HepG2 (cell line): ENCODE measurements around the gene WRAP73. TPM values are rescaled to one million over a fixed set of nuclear protein-coding genes. Genes with fewer than 3 reads are reported as not detected.

ENCODE experiments used
- ATAC-seq: fragments of 200-7000 bp; cut with Tn5 transposase; 3 replicates; pipeline ENCODE4 v1.9.1; 2020; ENCODE audit warnings: mild to moderate bottlenecking, moderate library complexity
- BruUV-seq: library from RNA; stranded (reverse); fragments of 400-500 nt; replicated peaks from 2 replicates; lab custom pipeline; 2021; lab: Mats Ljungman, UMichigan
- CTCF ChIA-PET: fragments of 300-600 bp; formaldehyde crosslinking; extraction: SDS; loops from one replicate; lab custom pipeline; 2021; ENCODE audit warnings: low total read pairs, inconsistent platforms, low intra/inter-chr PET ratio; lab: Yijun Ruan, JAX
- POLR2A ChIA-PET: fragments of 350-600 bp; sonication (Branson Sonifier 250); formaldehyde crosslinking; loops from one replicate; lab custom pipeline; 2020; ENCODE audit warnings: antibody characterized with exemption, inconsistent platforms; lab: Yijun Ruan, JAX
- DNase-seq: peaks from one replicate; pipeline ENCODE4 v3.0.0-alpha.2; 2015; ENCODE audit warnings: low spot score
- FAIRE-seq: peaks from 3 replicates; lab custom pipeline; 2011; peaks lifted over from hg19 to GRCh38; lab: Jason Lieb, UNC
- H2AFZ ChIP-seq: one replicate; pipeline ENCODE4 v1.6.1; 2011; ENCODE audit warnings: low read length, inconsistent platforms
- H3K27ac ChIP-seq: fragments of 300-600 bp; 3 replicates; pipeline ENCODE4 v1.8.0; 2011; ENCODE audit warnings: mixed run types, mild to moderate bottlenecking, mixed read lengths, low read length, inconsistent platforms; ENCODE audit not compliant: insufficient read depth; ENCODE audit errors: extremely low read length
- H3K27me3 ChIP-seq, 2 experiments: fragments of 200-600 bp in 1 of 2; 2 replicates in 1 of 2; 3 replicates in 1 of 2; pipeline versions ENCODE4 v1.6.0 to v1.8.0; 2011; ENCODE audit warnings: low read length in 2 of 2, mild to moderate bottlenecking in 2 of 2, moderate library complexity in 2 of 2, inconsistent platforms in 1 of 2; ENCODE audit not compliant: insufficient read depth in 2 of 2, control insufficient read depth in 1 of 2
- H3K36me3 ChIP-seq, 2 experiments: fragments of 200-600 bp in 1 of 2; replicated peaks in 1 of 2; 2 replicates in 1 of 2; 3 replicates in 1 of 2; pipeline versions ENCODE4 v1.5.1 to v1.8.0; 2011; ENCODE audit warnings: low read length in 2 of 2, inconsistent platforms in 1 of 2; ENCODE audit not compliant: insufficient read depth in 2 of 2, control insufficient read depth in 1 of 2
- H3K4me1 ChIP-seq: 2 replicates; pipeline ENCODE4 v1.5.1; 2012; ENCODE audit warnings: low read length, inconsistent platforms; ENCODE audit not compliant: insufficient read depth
- H3K4me2 ChIP-seq: 2 replicates; pipeline ENCODE4 v1.6.0; 2011; ENCODE audit warnings: low read depth, low read length, inconsistent platforms
- H3K4me3 ChIP-seq, 3 experiments: fragments of 200-600 bp in 1 of 3; sonication (generic), shearing (Covaris generic) in 1 of 3; replicated peaks in 1 of 3; 2 replicates each; pipeline ENCODE4 v1.5.1; 2011 to 2016; ENCODE audit warnings: low read length in 3 of 3, inconsistent platforms in 2 of 3, low read depth in 2 of 3, mild to moderate bottlenecking in 2 of 3, control low read depth in 1 of 3, mixed read lengths in 1 of 3; ENCODE audit not compliant: insufficient read depth in 1 of 3
- H3K79me2 ChIP-seq: one replicate; pipeline ENCODE4 v1.6.1; 2011; ENCODE audit warnings: low read length, inconsistent platforms; ENCODE audit not compliant: insufficient read depth
- H3K9ac ChIP-seq: 2 replicates; pipeline ENCODE4 v1.6.0; 2011; ENCODE audit warnings: mild to moderate bottlenecking, low read depth, low read length, inconsistent platforms; ENCODE audit not compliant: insufficient read depth
- H3K9me3 ChIP-seq: 2 replicates; pipeline ENCODE4 v1.5.1; 2012; ENCODE audit warnings: mild to moderate bottlenecking, low read length
- H4K20me1 ChIP-seq: 2 replicates; pipeline ENCODE4 v1.6.0; 2011; ENCODE audit warnings: inconsistent platforms, mild to moderate bottlenecking, low read length, moderate library complexity; ENCODE audit not compliant: insufficient read depth
- AGO2 ChIP-seq: fragments of 200-400 bp; formaldehyde crosslinking; optimal IDR thresholded peaks from 2 replicates; pipeline ENCODE3; 2017; ENCODE audit warnings: mild to moderate bottlenecking, low read depth, low read length, moderate library complexity
- ARID2 ChIP-seq: sonication (generic); formaldehyde crosslinking; IDR thresholded peaks from 2 replicates; pipeline ENCODE4 v1.8.1; 2022; ENCODE audit warnings: mild to moderate bottlenecking, missing genetic modification reagents, borderline replicate concordance
- ARID3A ChIP-seq: IDR thresholded peaks from 2 replicates; pipeline ENCODE4 v1.6.1; 2012; ENCODE audit warnings: low read depth, low read length, improper control_type of control experiment
- KAT2B ChIP-seq: fragments of 150-350 bp; IDR thresholded peaks from 2 replicates; pipeline ENCODE4 v1.6.1; 2014; ENCODE audit warnings: low read depth, low read length, borderline replicate concordance
- MEF2D ChIP-seq: sonication (generic); formaldehyde crosslinking; IDR thresholded peaks from 2 replicates; pipeline ENCODE4 v1.5.1; 2020; ENCODE audit warnings: mild to moderate bottlenecking, missing genetic modification reagents
- MLX ChIP-seq: IDR thresholded peaks from 2 replicates; pipeline ENCODE4 v1.6.1; 2016
- NPAS2 ChIP-seq: sonication (generic); formaldehyde crosslinking; IDR thresholded peaks from 2 replicates; pipeline ENCODE4 v1.8.0; 2022; ENCODE audit warnings: mild to moderate bottlenecking, missing genetic modification reagents, borderline replicate concordance
- NR0B2 ChIP-seq: sonication (generic); formaldehyde crosslinking; IDR thresholded peaks from 2 replicates; pipeline ENCODE4 v1.4.0; 2020; ENCODE audit warnings: mild to moderate bottlenecking, missing genetic modification reagents
- SOX6 ChIP-seq, 2 experiments: fragments of 450-650 bp in 1 of 2; sonication (generic) in 1 of 2; formaldehyde crosslinking in 1 of 2; IDR thresholded peaks; 2 replicates each; pipeline versions ENCODE4 v1.4.0 to v1.6.1; 2017 to 2020; ENCODE audit warnings: antibody characterized with exemption in 1 of 2, mild to moderate bottlenecking in 1 of 2, missing genetic modification reagents in 1 of 2
- TRAFD1 ChIP-seq: sonication (generic); formaldehyde crosslinking; IDR thresholded peaks from 2 replicates; pipeline ENCODE4 v1.5.1; 2020; ENCODE audit warnings: missing genetic modification reagents, mild to moderate bottlenecking, borderline replicate concordance
- ZNF598 ChIP-seq: sonication (generic); formaldehyde crosslinking; IDR thresholded peaks from 2 replicates; pipeline ENCODE4 v1.5.1; 2020; ENCODE audit warnings: mild to moderate bottlenecking, missing genetic modification reagents, borderline replicate concordance
- WGBS: methylation state at CpG from one replicate; pipeline ENCODE4 v1.1.6; 2017; ENCODE audit warnings: low lambda C conversion rate; 5-methylcytosine and 5-hydroxymethylcytosine counted together
- in situ Hi-C: cut with HindIII; loops from 2 replicates; pipeline ENCODE4 v1.10.0; 2017; ENCODE audit warnings: low pct_unique_long_range_greater_than_20kb; ENCODE audit not compliant: extremely low pct_ligation_motif_present
- intact Hi-C: fragments of 100-400 bp; cut with micrococcal nuclease; formaldehyde crosslinking; loops from one replicate; pipeline ENCODE4 v1.10.0; 2022; ENCODE audit not compliant: unreplicated experiment
- polyA plus RNA-seq, 8 experiments: library from polyadenylated mRNA; depleted of rRNA in 3 of 8; stranded (reverse) in 7 of 8; unstranded in 1 of 8; fragments of >200 nt; fragmentation: Illumina TruSeq in 4 of 8; extraction: Trizol in 4 of 8; gene quantifications; 2 replicates each; pipeline versions ENCODE4 v1.2.1 to v1.2.3, GENCODE V29; 2011 to 2016; ENCODE audit warnings: low read depth in 4 of 8, missing spikeins in 1 of 8, mixed read lengths in 1 of 8; ENCODE audit not compliant: insufficient read depth in 1 of 8
- total RNA-seq, 5 experiments: library from RNA; depleted of rRNA; stranded (reverse); fragments of >200 nt; fragmentation: Illumina TruSeq; extraction: Trizol; gene quantifications; 2 replicates each; pipeline ENCODE4 v1.2.3, GENCODE V29; 2016; ENCODE audit warnings: low read depth in 1 of 5

WRAP73 gene
- total and polyA plus RNA-seq, 2 of the 13 experiments (the other 11 are each of a cell fraction or from before 2014, with no cell fraction given) = 18.1 to 40.4 TPM

- ChIA-PET POLR2A (no interaction called here), CTCF (no interaction called here)
- Histone ChIP-seq H3K36me3 (no peaks in the 10 kb centered on the region), H4K20me1 (no peaks in the 10 kb centered on the region), H3K27ac (no peak overlapping the region), H3K9me3 (no peaks in the 10 kb centered on the region), H3K4me2 (no peak overlapping the region), H3K4me1 (peaks cover 12% of the 10 kb centered on the region), H3K27me3 (peaks cover 37 to 88% of the 10 kb centered on the region in 2 experiments), H3K9ac (no peak overlapping the region), H2AFZ (no peak overlapping the region), H3K4me3 (no peak overlapping the region), H3K79me2 (no peaks in the 10 kb centered on the region)
- TF ChIP-seq NR0B2 (CRISPR knock-in tag) (no peak), SOX6 (IDR thresholded peaks at IDR 0.05) (no peak), SOX6 (CRISPR knock-in tag; IDR thresholded peaks at IDR 0.05) (no peak), TRAFD1 (CRISPR knock-in tag) (no peak), AGO2 (no peak), ZNF598 (CRISPR knock-in tag) (no peak), KAT2B (no peak), MLX (CRISPR knock-in tag) (no peak), ARID2 (no peak), ARID3A (no peak), MEF2D (no peak), NPAS2 (CRISPR knock-in tag) (no peak)
- 26% methylated on average over 15 of the region's 29 CpGs for WGBS
- intact Hi-C loops = no loop called here
- ATAC-seq (no peak), DNase-seq (no peak), FAIRE-seq (no peak)
- in situ Hi-C loops = no loop called here
- BruUV-seq = no TSS peak
Measured at GRCh38 chr1:3596663-3597598, 53.0 kb downstream of the WRAP73 start.
